ENCODE data around the gene OR7C2. TPM values are rescaled to one million over a fixed set of nuclear protein-coding genes. Genes with fewer than 3 reads are reported as not detected.

OR7C2 gene
- total and polyA plus RNA-seq, 2 donors (not counting 1 experiment from before 2014, with no cell fraction given): not detected

Other genes with a start within 250 kb of the OR7C2 start
- under 0.01 TPM in 2 replicates for gene ADGRE2, start 162.9 kb upstream of the OR7C2 start, total RNA-seq
- 0.07 and 0.15 TPM in 2 replicates for gene ADGRE2, start 162.9 kb upstream of the OR7C2 start, polyA plus RNA-seq
- gene OR7A5, start 106.3 kb upstream of the OR7C2 start, total RNA-seq: not detected in 2 replicates
- gene OR7A5, start 106.3 kb upstream of the OR7C2 start, polyA plus RNA-seq: not detected in 2 replicates
- gene OR7C1, start 106.3 kb upstream of the OR7C2 start, total RNA-seq: not detected in 2 replicates
- not detected in 2 replicates for gene OR7C1, start 106.3 kb upstream of the OR7C2 start, polyA plus RNA-seq
- gene OR7A10, start 92.6 kb upstream of the OR7C2 start, total RNA-seq: not detected in 2 replicates
- gene OR7A10, start 92.6 kb upstream of the OR7C2 start, polyA plus RNA-seq: not detected in 2 replicates
- gene OR7A17, start 55.4 kb upstream of the OR7C2 start, total RNA-seq: not detected in 2 replicates
- not detected in 2 replicates for gene OR7A17, start 55.4 kb upstream of the OR7C2 start, polyA plus RNA-seq
- gene SLC1A6, start 38.4 kb downstream of the OR7C2 start, total RNA-seq: not detected in 2 replicates
- gene SLC1A6, start 38.4 kb downstream of the OR7C2 start, polyA plus RNA-seq: not detected in 2 replicates
- not detected in 2 replicates for gene CASP14, start 108.0 kb downstream of the OR7C2 start, total RNA-seq
- gene CASP14, start 108.0 kb downstream of the OR7C2 start, polyA plus RNA-seq: not detected in 2 replicates
- not detected in 2 replicates for gene OR1I1, start 140.7 kb downstream of the OR7C2 start, total RNA-seq
- gene OR1I1, start 140.7 kb downstream of the OR7C2 start, polyA plus RNA-seq: not detected in 2 replicates
- gene SYDE1, start 165.9 kb downstream of the OR7C2 start, total RNA-seq: 17.5 and 21.0 TPM in 2 replicates
- 27.9 and 28.6 TPM in 2 replicates for gene SYDE1, start 165.9 kb downstream of the OR7C2 start, polyA plus RNA-seq

All from fibroblast of lung (primary cell).